Transverse colon (tissue), 4 donors: Measurements from ENCODE around the gene RYR3.

Experiments used
- CTCF ChIP-seq, 5 experiments: fragments of 200-600 bp in 3 of 5; fragments of 450-650 bp in 2 of 5; sonication (generic) in 3 of 5; IDR thresholded peaks; 1 replicate in 2 of 5; 2 replicates in 3 of 5; pipeline ENCODE4 v1.5.1; 2016 to 2017; ENCODE audit warnings: antibody characterized with exemption in 5 of 5, inconsistent platforms in 3 of 5, mild to moderate bottlenecking in 2 of 5, moderate library complexity in 1 of 5
- EP300 ChIP-seq: sonication (generic); formaldehyde crosslinking; IDR thresholded peaks from one replicate; pipeline ENCODE4 v1.6.1; 2017; ENCODE audit warnings: antibody characterized with exemption, low read depth
- POLR2A ChIP-seq: fragments of 450-650 bp; IDR thresholded peaks from one replicate; pipeline ENCODE4 v1.6.1; 2016; ENCODE audit warnings: antibody characterized with exemption, mild to moderate bottlenecking, moderate library complexity
- POLR2AphosphoS5 ChIP-seq, 3 donors: sonication (generic); formaldehyde crosslinking; IDR thresholded peaks; one replicate each; pipeline ENCODE4 v1.6.1; 2016; ENCODE audit warnings: antibody characterized with exemption in 3 of 3

GRCh38 chr15:33872416-33873106 is 561.8 kb downstream of the RYR3 start:
- TF ChIP-seq EP300 (no peak), CTCF (IDR thresholded peaks at IDR 0.05) (no peak), POLR2AphosphoS5 (IDR thresholded peaks at IDR 0.05) (no peak), POLR2A (no peak)
